GM18909 (cell line): ENCODE measurements around the gene PSMG4.

Experiments
- ATAC-seq: cut with Tn5 transposase; IDR thresholded peaks from one replicate; pipeline ENCODE4 v1.9.1; 2021; ENCODE audit warnings: mild to moderate bottlenecking; ENCODE audit not compliant: unreplicated experiment, poor library complexity

Gene PSMG4

DNA sequence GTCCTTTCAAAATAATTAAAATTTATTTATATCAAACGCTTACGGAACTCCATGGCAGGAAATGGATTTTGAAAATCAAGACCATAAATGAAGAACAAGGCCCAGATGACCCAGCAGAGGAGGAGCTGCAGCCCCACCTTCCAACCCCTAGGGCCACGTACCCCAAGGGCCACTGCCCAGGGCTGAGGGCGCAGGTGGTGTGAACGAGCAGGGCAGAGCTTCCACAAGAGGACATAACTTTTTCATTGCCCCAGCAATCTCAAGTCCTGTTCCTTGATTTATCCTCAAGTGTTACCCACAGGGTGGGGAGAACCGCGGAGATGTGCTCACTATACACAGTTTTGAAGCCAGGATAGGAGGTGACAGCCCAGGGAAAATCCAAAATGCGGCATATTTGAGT, 42.8 kb downstream of the PSMG4 start:
- no peak for ATAC-seq

DNA sequence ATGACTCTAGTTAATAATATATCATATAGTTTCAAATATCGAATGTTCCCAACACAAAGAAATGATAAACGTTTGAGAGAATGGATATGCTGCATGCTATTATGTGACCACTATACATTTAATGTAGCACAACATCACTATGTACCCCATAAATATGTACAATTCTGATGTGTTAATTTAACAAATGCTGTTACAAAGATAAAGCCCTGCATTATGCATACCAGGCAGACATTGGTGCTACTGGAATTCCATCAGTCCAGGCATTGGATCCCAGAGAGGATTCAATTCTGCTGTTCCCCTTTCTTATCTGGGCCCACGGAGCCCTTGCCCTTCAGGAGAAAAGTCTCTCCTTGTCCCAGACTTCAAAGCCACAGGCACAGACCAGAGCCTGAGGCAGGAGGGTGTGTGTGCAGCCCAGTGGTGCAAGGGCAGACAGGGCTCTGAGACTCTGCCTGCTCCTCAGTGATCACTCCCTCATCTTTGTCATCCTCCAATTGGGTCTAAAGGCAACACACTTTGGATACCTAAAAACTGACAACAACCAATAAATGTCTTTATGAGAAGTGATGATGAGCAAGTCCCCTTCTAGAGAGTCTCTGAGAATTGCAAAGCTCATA, 45.2 kb downstream of the PSMG4 start:
- ATAC-seq = no peak

DNA sequence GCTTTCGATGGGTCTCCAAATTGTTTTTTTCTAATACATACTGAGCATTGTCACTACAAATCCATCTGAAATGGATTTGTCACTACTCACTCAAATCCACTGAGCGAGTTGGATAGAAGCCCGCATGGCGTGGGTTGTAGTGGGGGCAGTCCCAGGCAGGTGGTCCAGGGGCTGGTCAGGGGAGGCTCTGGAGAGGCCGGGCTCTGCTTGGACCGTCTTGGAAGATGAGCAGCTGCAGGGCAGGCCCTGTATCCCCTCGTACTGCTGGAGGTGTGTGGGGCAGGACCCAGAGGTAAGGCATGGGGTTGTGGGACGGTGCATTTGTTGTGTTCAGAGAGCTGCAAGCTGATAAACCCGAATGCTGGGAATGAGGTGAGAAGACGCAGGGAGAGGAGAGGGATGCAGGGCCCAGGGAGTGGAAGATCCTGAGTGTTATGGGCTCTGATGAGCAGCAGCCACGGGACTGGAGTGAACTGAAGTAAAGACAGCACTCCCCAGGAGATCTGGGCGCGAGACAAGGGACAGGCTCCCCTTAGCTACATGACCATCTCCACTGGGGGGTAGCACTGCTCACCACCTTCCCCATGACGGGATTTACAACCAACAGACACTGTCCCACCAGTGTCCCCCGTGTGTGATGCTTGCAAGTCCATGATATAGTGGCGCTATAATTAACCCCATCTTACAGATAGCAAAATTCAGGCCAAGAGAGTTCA, 45.9 kb downstream of the PSMG4 start:
- ATAC-seq = no peak

DNA sequence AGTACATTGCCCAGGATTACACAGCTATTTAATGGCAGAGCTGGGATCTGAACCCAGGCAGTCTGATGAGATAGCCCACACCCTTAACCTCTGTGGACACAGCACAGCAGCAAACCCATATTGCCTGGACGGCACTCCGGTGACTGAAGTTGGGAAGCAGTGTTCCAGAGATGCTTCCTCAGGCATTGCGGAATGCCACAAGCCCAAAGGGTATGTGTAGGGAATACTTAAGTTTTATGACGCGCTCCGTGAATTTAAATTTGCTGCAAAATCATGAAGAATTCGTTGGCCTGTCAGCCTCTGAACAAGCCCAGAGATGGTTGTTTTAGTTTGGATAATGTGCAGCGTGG, 46.4 kb downstream of the PSMG4 start:
- no peak for ATAC-seq

DNA sequence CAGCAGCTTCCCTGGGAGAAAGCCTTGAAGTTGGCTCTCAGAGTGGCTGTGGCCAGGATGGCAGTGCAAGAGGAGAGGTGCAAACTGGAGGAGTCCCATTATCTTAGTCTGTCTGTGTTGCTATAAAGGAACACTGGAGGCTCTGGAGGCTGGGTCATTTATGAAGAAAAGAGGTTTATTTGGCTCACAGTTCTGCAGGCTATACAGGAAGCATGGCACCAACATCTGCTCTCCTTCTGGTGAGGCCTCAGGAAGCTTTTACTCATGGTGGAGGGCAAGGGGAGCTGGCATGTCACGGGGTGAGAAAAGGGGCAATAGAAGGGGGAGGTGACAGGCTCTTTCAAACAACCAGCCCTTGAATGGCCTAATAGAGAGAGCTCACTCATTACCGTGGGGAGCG, 47.1 kb downstream of the PSMG4 start:
- ATAC-seq = no peak

DNA sequence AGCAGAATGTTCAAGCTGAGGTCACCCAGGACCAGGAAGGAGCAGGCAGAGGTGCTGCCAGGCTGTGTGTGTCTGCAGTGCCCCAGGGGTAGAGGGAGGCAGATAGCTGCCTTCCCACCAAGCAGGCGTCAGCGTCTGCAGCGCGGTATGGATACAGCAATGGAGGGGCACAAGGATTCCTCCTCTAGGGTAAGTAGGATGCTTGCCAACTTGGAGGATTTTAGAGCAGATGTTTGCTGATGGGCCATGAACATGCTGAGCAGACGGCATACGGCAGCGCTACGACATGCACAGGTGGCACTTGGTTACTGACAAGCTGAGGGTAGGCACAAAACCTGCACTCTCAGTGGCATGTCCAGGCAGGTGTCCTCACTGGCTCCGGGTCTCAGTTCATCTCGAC, 48.1 kb downstream of the PSMG4 start:
- no peak for ATAC-seq

DNA sequence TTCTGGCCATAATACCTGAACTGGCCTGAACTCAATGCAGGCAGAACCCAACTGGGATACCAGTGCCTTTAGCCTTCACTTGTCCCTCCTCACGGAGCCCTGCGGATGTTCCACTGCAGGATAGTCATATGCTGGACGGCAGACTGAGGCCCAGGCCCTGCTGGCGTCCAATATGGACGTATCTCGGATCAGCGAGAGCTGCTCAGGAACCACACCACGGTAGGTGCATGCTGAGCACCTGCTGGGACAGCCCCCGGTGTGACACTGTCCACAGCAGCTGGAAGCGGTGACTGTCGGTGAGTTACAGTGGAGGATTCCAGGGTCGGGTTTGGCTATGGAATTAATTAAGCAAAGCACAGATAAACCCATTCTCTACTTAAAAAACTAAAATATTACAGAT, 48.7 kb downstream of the PSMG4 start:
- ATAC-seq = no peak

DNA sequence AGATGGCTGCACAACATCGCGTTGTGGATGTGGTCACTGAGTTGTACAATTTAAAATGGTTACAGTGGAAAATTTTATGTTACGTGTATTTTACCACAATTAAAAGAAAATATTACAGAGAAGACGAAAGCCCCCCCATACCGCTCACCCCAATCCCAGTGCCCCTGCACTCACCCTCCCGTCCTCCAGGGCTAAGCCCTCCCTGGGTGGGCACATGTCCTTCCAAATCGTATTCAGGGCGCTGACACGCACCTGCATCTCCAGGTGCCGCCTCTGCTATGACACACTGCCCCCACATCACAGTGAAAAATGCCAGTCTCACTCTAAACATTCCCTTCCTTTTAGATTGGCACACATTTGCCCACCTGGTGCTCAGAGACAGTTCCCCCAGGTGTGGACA, 49.4 kb downstream of the PSMG4 start:
- no peak for ATAC-seq

DNA sequence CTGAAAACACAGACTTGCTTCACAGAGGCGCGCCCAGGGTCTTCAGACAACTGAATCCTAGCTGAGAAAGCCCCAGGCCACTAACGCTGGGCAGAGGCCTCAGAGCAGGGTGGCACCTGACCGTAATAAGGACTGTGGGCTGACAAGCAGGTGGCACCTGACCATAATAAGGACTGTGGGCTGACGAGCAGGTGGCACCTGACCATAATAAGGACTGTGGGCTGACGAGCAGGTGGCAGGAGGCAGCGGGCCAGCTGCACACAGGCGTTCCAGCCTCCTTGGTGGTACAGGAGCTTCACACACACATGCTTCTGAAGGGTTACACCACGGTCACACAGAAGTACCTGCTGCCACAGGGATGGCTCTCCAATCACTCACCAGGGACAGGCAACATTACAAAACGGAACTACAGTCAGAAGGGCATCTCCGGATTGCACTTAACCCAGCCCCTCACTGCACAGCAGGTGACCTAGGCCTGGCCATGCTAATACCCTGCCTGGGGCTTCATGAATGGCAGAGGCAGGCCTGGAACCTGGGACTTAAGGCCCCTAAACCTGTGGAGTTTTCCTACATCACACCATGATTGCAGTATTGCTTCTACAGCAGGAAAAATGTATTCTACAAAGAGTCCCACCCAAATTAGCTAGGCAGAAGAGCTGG, 50.8 kb downstream of the PSMG4 start:
- no peak for ATAC-seq

DNA sequence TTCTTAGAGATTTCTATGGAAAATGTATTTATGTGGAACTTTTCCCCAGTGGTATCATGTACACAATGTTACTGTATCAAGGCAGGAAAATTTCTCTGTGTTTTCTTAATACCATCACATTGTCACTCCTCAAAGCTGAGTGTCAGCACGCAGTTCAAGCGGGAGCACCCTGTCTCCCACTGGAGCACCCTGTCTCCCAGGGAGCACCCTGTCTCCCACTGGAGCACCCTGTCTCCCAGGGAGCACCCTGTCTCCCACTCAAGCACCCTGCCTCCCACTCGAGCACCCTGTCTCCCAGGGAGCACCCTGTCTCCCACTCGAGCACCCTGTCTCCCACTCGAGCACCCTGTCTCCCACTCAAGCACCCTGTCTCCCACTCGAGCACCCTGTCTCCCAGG, 51.3 kb downstream of the PSMG4 start:
- ATAC-seq = no peak

DNA sequence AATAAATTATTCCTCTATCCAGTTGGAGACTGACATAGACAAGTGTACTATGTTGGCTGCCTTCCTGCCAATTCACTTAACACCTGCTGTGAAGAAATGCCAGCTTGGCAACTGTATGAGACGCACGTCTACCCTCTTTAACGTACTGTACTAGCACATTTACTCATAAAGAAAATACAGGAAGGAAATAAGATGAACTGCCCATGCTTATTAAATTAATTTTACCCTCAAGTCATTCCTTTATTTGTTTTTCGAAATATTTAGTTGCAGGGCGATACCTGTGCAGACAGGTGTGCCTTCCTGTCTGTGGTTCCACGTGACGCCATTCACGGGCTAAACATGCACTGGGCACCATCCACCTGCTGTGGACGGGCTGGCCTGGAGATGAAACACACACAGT, 52.0 kb downstream of the PSMG4 start:
- no peak for ATAC-seq

DNA sequence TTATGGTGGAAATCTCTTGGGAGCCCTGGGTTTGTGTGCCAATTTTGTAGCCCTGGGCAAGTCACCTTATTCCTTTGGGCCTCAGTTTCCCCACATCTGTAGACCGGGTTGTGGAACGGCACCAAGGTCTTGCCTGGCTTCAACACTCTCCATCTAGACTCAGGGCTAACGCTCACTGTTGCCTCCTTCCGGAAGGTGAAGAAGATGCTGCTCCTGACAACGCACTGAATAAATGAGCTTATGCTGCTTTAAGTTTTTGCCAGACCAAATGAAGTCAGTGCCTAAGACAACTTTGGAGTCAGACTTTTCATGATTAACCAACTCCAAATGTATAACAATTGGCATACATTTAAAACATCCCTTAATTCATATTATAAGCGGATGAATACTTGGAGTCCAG, 53.1 kb downstream of the PSMG4 start:
- ATAC-seq = no peak

DNA sequence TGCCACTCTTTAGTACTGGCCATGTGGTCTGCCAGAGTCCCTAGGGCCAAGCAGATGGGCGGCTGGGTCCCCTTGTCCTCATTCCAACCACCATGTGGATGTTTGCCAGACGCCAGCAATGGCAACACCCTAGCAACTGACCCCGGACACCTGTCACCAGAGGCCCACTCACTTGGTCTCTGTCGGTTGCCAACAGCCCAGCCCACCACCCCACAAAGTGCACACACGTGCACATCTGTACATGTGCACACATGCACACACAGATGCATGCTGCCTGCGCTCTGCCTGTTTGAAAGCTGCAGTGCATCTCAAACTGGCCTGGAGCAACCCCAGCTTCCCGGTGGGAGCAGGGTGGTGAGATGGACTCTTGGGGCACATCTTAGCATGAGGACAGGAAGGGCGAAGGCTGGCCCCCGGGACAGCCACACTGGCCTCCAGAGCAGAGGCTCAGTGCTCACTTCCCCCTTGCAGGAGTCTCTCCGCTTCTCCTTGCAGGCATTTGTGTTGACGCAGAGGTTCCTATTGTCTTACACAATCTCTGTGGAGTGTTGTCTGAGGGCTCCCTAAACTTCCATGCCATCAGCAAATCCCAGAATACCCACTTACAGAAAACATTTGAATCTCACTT, 54.0 kb downstream of the PSMG4 start:
- no peak for ATAC-seq

DNA sequence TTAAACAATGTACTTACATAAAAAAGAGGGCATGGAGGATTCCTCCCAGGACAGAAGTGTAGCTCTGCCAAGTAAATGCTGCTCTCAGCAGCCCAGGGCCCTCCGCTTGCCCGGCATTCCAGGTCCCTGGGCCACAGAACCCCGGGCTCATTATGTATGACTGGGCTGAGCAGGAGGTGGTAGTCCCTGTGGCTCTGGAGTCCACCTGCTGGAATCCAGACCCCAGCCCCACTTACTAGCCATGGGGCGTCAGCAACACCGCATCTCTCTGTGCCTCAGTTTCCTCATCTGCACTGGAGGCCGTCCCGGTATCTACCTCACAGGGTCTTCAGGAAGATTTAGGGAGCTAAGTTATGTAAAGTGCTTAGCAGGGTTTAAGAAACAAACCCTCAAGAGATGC, 55.4 kb downstream of the PSMG4 start:
- no peak for ATAC-seq

DNA sequence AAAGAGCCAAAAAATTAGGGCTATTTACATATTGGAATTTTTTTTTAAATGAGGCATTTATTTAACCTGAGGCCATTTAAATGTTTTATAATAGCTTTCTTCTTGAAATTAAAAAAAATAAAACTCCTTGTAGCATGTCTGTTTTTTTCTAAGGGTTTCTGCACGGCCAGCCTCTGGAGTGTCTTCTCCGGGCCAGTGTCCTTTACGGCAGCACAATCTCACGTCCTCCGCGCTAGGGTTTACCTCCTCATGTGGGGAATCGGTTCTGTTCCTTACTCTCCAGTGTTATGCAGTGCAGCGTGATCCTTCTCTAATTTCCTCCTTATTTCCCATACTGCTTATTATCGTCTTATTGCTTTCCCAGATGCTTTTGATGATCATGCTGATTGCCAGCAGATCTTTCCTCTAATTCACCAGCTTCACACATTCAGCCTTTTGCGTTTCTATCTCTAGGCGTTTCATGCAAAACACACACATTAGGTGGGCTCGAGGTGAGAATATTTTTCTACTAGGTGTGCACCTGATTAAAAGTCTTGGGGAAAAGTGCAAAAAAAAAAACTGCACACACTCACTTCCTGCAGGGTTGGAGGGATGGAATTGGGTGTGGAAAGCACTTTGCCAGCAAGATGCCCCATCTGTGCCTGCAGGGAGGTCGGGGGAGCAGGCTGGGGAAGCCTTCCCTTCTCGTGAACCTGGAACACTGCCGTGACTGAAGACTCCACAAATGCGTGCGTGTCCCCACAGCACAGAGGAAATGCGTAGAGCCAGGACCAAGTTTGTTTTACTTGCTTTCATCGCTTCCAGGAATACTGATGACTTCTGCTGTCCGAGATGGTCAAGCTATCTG, 56.1 kb downstream of the PSMG4 start:
- ATAC-seq = no peak

DNA sequence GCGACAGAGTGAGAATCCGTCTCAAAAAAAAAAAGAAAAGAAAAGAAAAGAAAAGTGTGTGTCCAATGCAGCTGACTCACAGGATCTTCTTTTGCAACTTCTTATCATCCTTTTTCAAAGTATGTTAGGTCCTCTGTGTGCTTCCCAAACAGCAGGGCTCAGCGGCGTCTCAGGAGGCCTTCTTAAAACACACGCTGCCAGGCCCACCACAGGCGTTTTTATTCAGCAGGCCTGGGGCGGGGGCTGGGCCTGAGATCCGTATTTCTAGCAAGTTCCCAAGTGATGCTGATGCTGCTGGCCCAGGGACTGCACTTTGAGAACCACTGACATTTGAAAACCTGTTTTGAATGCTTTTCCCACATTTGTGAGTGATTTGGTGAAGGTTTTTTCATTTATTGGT, 57.1 kb downstream of the PSMG4 start:
- no peak for ATAC-seq

DNA sequence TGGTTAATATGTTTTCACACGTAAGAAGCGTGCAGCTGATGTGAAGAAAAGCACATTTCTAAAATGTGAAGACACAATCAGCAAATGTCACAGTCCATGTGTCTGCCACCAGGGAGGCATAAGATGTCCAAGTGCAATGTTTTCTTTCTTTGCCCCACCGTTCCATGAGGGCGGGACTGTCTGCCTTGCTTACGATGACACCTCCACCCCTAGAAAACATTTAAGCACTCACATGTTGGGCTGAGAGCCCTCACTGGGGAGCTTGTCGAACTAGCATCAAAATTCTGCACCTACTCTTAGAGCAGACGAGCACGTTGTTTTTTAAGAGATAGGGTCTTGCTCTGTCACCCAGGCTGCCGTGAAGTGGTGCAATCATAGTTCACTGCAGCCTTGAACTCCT, 57.6 kb downstream of the PSMG4 start:
- no peak for ATAC-seq

DNA sequence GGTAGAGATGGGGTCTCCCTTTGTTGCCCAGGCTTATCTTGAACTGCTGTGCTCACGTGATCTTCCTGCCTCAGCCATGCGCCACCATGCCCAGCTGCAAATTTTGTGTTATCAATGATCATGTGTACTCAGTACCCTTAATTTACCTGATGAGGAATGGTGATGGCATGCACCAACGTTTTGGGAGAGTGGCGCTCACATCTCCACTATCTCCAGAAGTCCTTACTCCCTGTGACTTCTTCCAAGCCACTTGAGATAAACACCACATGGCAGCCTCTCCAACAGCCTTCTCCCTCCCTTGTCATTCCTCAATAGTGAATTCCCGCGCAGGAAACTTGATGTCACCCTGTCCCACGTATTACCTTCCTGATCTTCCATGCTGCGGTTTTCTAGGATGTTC, 58.1 kb downstream of the PSMG4 start:
- no peak for ATAC-seq
